ENCODE data around the gene PLEKHG7. TPM values are rescaled to one million over a fixed set of nuclear protein-coding genes. Genes with fewer than 3 reads are reported as not detected.

PLEKHG7 gene
- total and polyA plus RNA-seq, 4 donors, result 0.81 to 6.1 (median 3.1) TPM

DNA sequence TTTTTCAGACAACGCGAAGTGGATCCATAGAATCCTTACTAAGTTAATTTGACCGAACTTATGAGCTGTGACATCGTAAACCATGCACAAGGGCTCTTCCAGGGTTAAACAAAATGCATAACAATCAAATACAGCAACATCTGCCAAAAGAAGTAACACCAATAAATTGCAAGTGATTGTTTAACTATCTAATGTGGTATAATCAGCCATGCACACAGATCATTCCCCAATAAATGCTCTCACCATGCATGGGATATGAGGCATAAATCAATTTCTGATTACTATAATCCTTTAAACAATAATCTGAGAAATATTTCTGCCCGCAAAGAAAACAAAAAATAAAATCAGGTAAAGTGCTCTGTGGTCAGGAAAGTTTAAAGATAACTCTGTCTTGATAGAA is 7.7 kb upstream of the PLEKHG7 start:
- ATAC-seq (ENCODE audit: insufficient read depth, low FRiP score) (no peak), DNase-seq (no peak)
- Histone ChIP-seq H3K9ac (ENCODE audit: insufficient read depth in 1 of 2, low read length in 2 of 2) (no peak overlapping the region), H3K4me1 (ENCODE audit: control insufficient read depth in 5 of 5, insufficient read depth in 5 of 5, low read length in 5 of 5) (peaks cover 0 to 8% (median 0%) of the 10 kb centered on the region in 5 donors), H3K27me3 (ENCODE audit: control insufficient read depth in 3 of 3, insufficient read depth in 3 of 3, low read length in 2 of 3) (no peaks in the 10 kb centered on the region), H3K36me3 (ENCODE audit: control insufficient read depth in 4 of 4, insufficient read depth in 4 of 4, low read length in 4 of 4) (no peaks in the 10 kb centered on the region), H3K4me3 (no peak overlapping the region), H3K9me3 (ENCODE audit: control insufficient read depth in 4 of 4, insufficient read depth in 3 of 4, low read length in 3 of 4) (peaks cover 0 to 3% (median 0%) of the 10 kb centered on the region in 4 donors), H3K27ac (ENCODE audit: low read depth in 1 of 2, low read length in 1 of 2) (no peak overlapping the region)
- TF ChIP-seq, protein P1, sequence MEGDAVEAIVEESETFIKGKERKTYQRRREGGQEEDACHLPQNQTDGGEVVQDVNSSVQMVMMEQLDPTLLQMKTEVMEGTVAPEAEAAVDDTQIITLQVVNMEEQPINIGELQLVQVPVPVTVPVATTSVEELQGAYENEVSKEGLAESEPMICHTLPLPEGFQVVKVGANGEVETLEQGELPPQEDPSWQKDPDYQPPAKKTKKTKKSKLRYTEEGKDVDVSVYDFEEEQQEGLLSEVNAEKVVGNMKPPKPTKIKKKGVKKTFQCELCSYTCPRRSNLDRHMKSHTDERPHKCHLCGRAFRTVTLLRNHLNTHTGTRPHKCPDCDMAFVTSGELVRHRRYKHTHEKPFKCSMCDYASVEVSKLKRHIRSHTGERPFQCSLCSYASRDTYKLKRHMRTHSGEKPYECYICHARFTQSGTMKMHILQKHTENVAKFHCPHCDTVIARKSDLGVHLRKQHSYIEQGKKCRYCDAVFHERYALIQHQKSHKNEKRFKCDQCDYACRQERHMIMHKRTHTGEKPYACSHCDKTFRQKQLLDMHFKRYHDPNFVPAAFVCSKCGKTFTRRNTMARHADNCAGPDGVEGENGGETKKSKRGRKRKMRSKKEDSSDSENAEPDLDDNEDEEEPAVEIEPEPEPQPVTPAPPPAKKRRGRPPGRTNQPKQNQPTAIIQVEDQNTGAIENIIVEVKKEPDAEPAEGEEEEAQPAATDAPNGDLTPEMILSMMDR (IDR thresholded peaks at IDR 0.05; ENCODE audit: control extremely low read depth, extremely low read depth), result no peak
- WGBS, 2 donors, result 96 to 98% methylated on average over 5 of the region's 5 CpGs

DNA sequence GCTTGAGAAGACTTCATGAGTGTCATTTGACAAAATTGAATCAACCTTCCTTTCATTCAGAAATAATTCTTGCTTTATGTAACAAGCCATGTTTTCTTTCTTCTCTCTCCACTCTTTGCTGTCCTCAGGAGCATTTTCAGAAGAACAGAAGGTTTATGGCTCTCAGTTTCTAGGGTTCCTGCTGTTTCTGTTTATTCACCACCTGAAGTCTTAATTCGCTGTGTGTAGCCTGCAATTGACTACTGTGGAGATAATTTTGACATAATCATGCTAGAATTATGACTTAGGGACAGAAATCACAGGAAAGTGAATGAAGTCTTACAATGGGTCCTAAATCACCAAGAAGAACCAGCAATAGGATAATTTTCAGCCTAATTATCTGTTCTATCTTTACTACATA is 7.2 kb upstream of the PLEKHG7 start:
- peaks cover 0 to 3% (median 0%) of the 10 kb centered on the region in 4 donors for H3K9me3 ChIP-seq (ENCODE audit: control insufficient read depth in 4 of 4, insufficient read depth in 3 of 4, low read length in 3 of 4)
- DNase-seq (no peak), ATAC-seq (ENCODE audit: insufficient read depth, low FRiP score) (no peak)
- TF ChIP-seq, protein P1 (IDR thresholded peaks at IDR 0.05; ENCODE audit: control extremely low read depth, extremely low read depth), result no peak
- H3K27ac ChIP-seq (ENCODE audit: low read depth in 1 of 2, low read length in 1 of 2), result no peak overlapping the region
- no peak overlapping the region for H3K9ac ChIP-seq (ENCODE audit: insufficient read depth in 1 of 2, low read length in 2 of 2)
- H3K36me3 ChIP-seq (ENCODE audit: control insufficient read depth in 4 of 4, insufficient read depth in 4 of 4, low read length in 4 of 4), result no peaks in the 10 kb centered on the region
- no peaks in the 10 kb centered on the region for H3K27me3 ChIP-seq (ENCODE audit: control insufficient read depth in 3 of 3, insufficient read depth in 3 of 3, low read length in 2 of 3)
- H3K4me3 ChIP-seq, result no peak overlapping the region
- peaks cover 0 to 8% (median 0%) of the 10 kb centered on the region in 5 donors for H3K4me1 ChIP-seq (ENCODE audit: control insufficient read depth in 5 of 5, insufficient read depth in 5 of 5, low read length in 5 of 5)
- 91 to 92% methylated on average over 1 of the region's 1 CpG for WGBS, 2 donors

DNA sequence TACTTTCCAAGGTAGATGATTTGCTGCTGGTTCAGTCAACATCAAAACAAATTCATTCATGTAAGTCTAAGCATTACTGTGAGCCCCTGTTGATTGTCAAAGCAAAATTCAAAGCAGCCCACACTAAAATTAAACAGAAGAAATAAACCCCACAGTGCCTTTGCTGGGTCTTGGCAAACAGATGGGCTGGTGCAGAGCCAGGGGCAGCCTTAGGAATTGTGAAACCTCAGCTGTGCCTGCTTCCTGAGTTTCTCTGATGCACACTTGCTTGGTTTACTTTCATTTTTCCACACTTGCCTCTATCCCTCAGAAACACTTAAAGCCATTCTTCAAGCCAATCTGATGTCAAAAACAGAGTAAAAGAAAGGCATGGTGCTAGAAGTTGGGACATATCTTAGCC is 6.6 kb upstream of the PLEKHG7 start:
- no peaks in the 10 kb centered on the region for H3K27me3 ChIP-seq (ENCODE audit: control insufficient read depth in 3 of 3, insufficient read depth in 3 of 3, low read length in 2 of 3)
- H3K4me3 ChIP-seq, result no peak overlapping the region
- H3K4me1 ChIP-seq (ENCODE audit: control insufficient read depth in 5 of 5, insufficient read depth in 5 of 5, low read length in 5 of 5), result peaks cover 0 to 8% (median 0%) of the 10 kb centered on the region in 5 donors
- H3K36me3 ChIP-seq (ENCODE audit: control insufficient read depth in 4 of 4, insufficient read depth in 4 of 4, low read length in 4 of 4), result no peaks in the 10 kb centered on the region
- no peak overlapping the region for H3K9ac ChIP-seq (ENCODE audit: insufficient read depth in 1 of 2, low read length in 2 of 2)
- H3K27ac ChIP-seq (ENCODE audit: low read depth in 1 of 2, low read length in 1 of 2), result no peak overlapping the region
- TF ChIP-seq, protein P1 (IDR thresholded peaks at IDR 0.05; ENCODE audit: control extremely low read depth, extremely low read depth), result no peak
- peak; percentile 56 to 84 (median 68) for DNase-seq
- H3K9me3 ChIP-seq (ENCODE audit: control insufficient read depth in 4 of 4, insufficient read depth in 3 of 4, low read length in 3 of 4), result peaks cover 0 to 3% (median 0%) of the 10 kb centered on the region in 4 donors
- no peak for ATAC-seq (ENCODE audit: insufficient read depth, low FRiP score)

DNA sequence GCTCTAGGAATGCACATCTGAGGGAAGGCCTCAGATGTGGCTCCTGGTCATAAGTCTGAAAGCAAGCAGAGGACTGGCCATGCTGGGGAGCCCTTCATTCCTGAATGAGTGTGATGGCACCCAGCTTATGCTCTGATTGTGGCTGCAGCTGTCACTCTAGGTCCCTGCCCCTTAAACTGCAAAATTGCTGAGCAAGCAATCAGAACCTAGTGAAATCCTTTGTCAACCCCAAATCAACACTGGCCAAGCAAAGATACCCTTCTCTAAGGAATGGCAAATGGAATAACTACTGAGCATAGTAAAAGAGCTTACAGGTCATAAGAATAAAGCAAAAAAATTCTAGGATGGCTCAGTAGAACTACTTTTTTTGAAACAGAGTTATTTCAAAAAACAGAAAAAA is 4.3 kb upstream of the PLEKHG7 start:
- ATAC-seq (ENCODE audit: insufficient read depth, low FRiP score), result no peak

More for the DNA sequence above, 4.3 kb upstream of the PLEKHG7 start:
- H3K9me3 ChIP-seq (ENCODE audit: control insufficient read depth in 4 of 4, insufficient read depth in 3 of 4, low read length in 3 of 4), result no peaks in the 10 kb centered on the region
- H3K4me1 ChIP-seq (ENCODE audit: control insufficient read depth in 5 of 5, insufficient read depth in 5 of 5, low read length in 5 of 5), result peaks cover 0 to 8% (median 4%) of the 10 kb centered on the region in 5 donors
- H3K27ac ChIP-seq (ENCODE audit: low read depth in 1 of 2, low read length in 1 of 2), result no peak overlapping the region
- no peaks in the 10 kb centered on the region for H3K36me3 ChIP-seq (ENCODE audit: control insufficient read depth in 4 of 4, insufficient read depth in 4 of 4, low read length in 4 of 4)
- no peak overlapping the region for H3K4me3 ChIP-seq
- no peak overlapping the region for H3K9ac ChIP-seq (ENCODE audit: insufficient read depth in 1 of 2, low read length in 2 of 2)
- TF ChIP-seq, protein P1 (IDR thresholded peaks at IDR 0.05; ENCODE audit: control extremely low read depth, extremely low read depth), result no peak
- no peaks in the 10 kb centered on the region for H3K27me3 ChIP-seq (ENCODE audit: control insufficient read depth in 3 of 3, insufficient read depth in 3 of 3, low read length in 2 of 3)
- DNase-seq, result no peak

Data from lung (tissue), 12 donors.